OCI-LY7 (cell line): ENCODE data around the gene VPS4A. TPM values are rescaled to one million over a fixed set of nuclear protein-coding genes. Genes with fewer than 3 reads are reported as not detected.

ENCODE experiments used
- BruUV-seq: library from RNA; stranded (reverse); fragments of 400-500 nt; replicated peaks from 2 replicates; lab custom pipeline; 2021; lab: Mats Ljungman, UMichigan
- CTCF ChIA-PET: fragments of 300-600 bp; sonication (Branson Sonifier 250); formaldehyde crosslinking; loops from one replicate; lab custom pipeline; 2022; ENCODE audit warnings: antibody characterized with exemption; ENCODE audit not compliant: unreplicated experiment; lab: Charles Lee
- POLR2A ChIA-PET: fragments of 300-600 bp; sonication (Branson Sonifier 250); formaldehyde crosslinking; loops from one replicate; lab custom pipeline; 2022; ENCODE audit warnings: antibody characterized with exemption; lab: Charles Lee
- DNase-seq: peaks from one replicate; pipeline ENCODE4 v3.0.0-alpha.2; 2015; ENCODE audit warnings: low spot score
- H2AFZ ChIP-seq: fragments of 200-600 bp; sonication (generic), shearing (Covaris generic); 2 replicates; pipeline ENCODE4 v1.6.1; 2014; ENCODE audit warnings: mild to moderate bottlenecking, antibody characterized with exemption, low read length, moderate library complexity
- H3K27ac ChIP-seq: fragments of 200-600 bp; sonication (generic); 2 replicates; pipeline ENCODE4 v1.5.1; 2014; ENCODE audit warnings: mixed run types, low read depth, mild to moderate bottlenecking, moderate library complexity, low read length, inconsistent platforms; ENCODE audit not compliant: poor library complexity, severe bottlenecking
- H3K36me3 ChIP-seq: fragments of 200-600 bp; sonication (generic); 2 replicates; pipeline ENCODE4 v1.6.1; 2014; ENCODE audit warnings: mild to moderate bottlenecking, antibody characterized with exemption, low read length, moderate library complexity, mixed read lengths; ENCODE audit not compliant: insufficient read depth
- H3K4me1 ChIP-seq: fragments of 200-600 bp; sonication (generic); 2 replicates; pipeline ENCODE4 v1.5.1; 2014; ENCODE audit warnings: mild to moderate bottlenecking, low read length; ENCODE audit not compliant: insufficient read depth, poor library complexity, severe bottlenecking
- H3K4me2 ChIP-seq: fragments of 200-600 bp; sonication (generic); 2 replicates; pipeline ENCODE4 v1.6.1; 2014; ENCODE audit warnings: mild to moderate bottlenecking, low read length
- H3K4me3 ChIP-seq: fragments of 200-600 bp; sonication (generic); 2 replicates; pipeline ENCODE4 v1.5.1; 2014; ENCODE audit warnings: mild to moderate bottlenecking, low read depth, low read length; ENCODE audit not compliant: poor library complexity, severe bottlenecking
- H3K79me2 ChIP-seq: fragments of 200-600 bp; sonication (generic); 2 replicates; pipeline ENCODE4 v1.6.1; 2016; ENCODE audit warnings: low read depth, mild to moderate bottlenecking, low read length, moderate library complexity, mixed read lengths; ENCODE audit not compliant: insufficient read depth
- H3K9me2 ChIP-seq: fragments of 200-600 bp; sonication (generic); 2 replicates; pipeline ENCODE4 v1.6.1; 2016; ENCODE audit warnings: mild to moderate bottlenecking, low read length, mixed read lengths; ENCODE audit not compliant: insufficient read depth
- H3K9me3 ChIP-seq: fragments of 200-600 bp; sonication (generic); 2 replicates; pipeline ENCODE4 v1.6.1; 2014; ENCODE audit warnings: mild to moderate bottlenecking, mixed run types, low read length, mixed read lengths
- H4K20me1 ChIP-seq: fragments of 200-600 bp; sonication (generic); 2 replicates; pipeline ENCODE4 v1.6.1; 2014; ENCODE audit warnings: mild to moderate bottlenecking, antibody characterized with exemption, low read length, moderate library complexity, mixed read lengths; ENCODE audit not compliant: insufficient read depth
- EZH2phosphoT487 ChIP-seq: fragments of 200-600 bp; sonication (generic); IDR thresholded peaks from 2 replicates; pipeline ENCODE4 v1.6.1; 2018; ENCODE audit warnings: low read depth, borderline replicate concordance, mild to moderate bottlenecking, mixed run types, antibody characterized with exemption, low read length, moderate library complexity, mixed read lengths
- intact Hi-C: fragments of 100-400 bp; cut with micrococcal nuclease; formaldehyde crosslinking; loops from one replicate; pipeline ENCODE4 v1.10.0; 2022; ENCODE audit not compliant: unreplicated experiment
- total RNA-seq, 2 experiments: library from RNA; depleted of rRNA in 1 of 2; stranded (reverse); fragments of >200 nt in 1 of 2; shearing (Covaris generic) in 1 of 2; gene quantifications; 2 replicates each; pipeline ENCODE4 v1.2.3, GENCODE V29; 2014 to 2022
- TF ChIP-seq, protein P1 (sequence below): fragments of 200-600 bp; sonication (generic); conservative IDR thresholded peaks from 2 replicates; pipeline ENCODE4 v1.5.1; 2014; ENCODE audit warnings: mild to moderate bottlenecking, antibody characterized with exemption, low read length, moderate library complexity, mixed read lengths

VPS4A gene
- total RNA-seq, 2 experiments from 2014 or later: 33.3 to 33.7 TPM

GRCh38 chr16:69366431-69366830 lies 55.3 kb downstream of the VPS4A start:
- CTCF ChIA-PET: no interaction called here
- no peak overlapping the region for H3K4me3 ChIP-seq
- POLR2A ChIA-PET: no interaction called here
- H3K36me3 ChIP-seq: peaks cover 99% of the 10 kb centered on the region
- DNase-seq: no peak
- H4K20me1 ChIP-seq: no peaks in the 10 kb centered on the region
- no peak overlapping the region for H3K4me2 ChIP-seq
- peaks cover 20% of the 10 kb centered on the region for H3K4me1 ChIP-seq
- peaks cover 11% of the 10 kb centered on the region; the same call in 1 of the 2 replicates for H3K79me2 ChIP-seq
- 0 out of 2 replicates have a peak, but pooled peaks cover 3% of the 10 kb centered on the region for H3K9me3 ChIP-seq
- BruUV-seq: no TSS peak
- no peaks in the 10 kb centered on the region for H3K9me2 ChIP-seq
- no peak overlapping the region for H3K27ac ChIP-seq
- H2AFZ ChIP-seq: no peak overlapping the region
- intact Hi-C loops: no loop called here
- TF ChIP-seq, protein P1, sequence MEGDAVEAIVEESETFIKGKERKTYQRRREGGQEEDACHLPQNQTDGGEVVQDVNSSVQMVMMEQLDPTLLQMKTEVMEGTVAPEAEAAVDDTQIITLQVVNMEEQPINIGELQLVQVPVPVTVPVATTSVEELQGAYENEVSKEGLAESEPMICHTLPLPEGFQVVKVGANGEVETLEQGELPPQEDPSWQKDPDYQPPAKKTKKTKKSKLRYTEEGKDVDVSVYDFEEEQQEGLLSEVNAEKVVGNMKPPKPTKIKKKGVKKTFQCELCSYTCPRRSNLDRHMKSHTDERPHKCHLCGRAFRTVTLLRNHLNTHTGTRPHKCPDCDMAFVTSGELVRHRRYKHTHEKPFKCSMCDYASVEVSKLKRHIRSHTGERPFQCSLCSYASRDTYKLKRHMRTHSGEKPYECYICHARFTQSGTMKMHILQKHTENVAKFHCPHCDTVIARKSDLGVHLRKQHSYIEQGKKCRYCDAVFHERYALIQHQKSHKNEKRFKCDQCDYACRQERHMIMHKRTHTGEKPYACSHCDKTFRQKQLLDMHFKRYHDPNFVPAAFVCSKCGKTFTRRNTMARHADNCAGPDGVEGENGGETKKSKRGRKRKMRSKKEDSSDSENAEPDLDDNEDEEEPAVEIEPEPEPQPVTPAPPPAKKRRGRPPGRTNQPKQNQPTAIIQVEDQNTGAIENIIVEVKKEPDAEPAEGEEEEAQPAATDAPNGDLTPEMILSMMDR: no peak
- no peak for TF ChIP-seq EZH2phosphoT487

GRCh38 chr16:69367980-69368379 lies 56.8 kb downstream of the VPS4A start:
- BruUV-seq: no TSS peak

GRCh38 chr16:69368866-69369265 lies 57.7 kb downstream of the VPS4A start:
- DNase-seq: no peak
- Histone ChIP-seq H2AFZ (no peak overlapping the region), H3K79me2 (peaks cover 31% of the 10 kb centered on the region; the same call in 1 of the 2 replicates), H4K20me1 (no peaks in the 10 kb centered on the region), H3K27ac (no peak overlapping the region), H3K4me2 (no peak overlapping the region), H3K4me3 (no peak overlapping the region), H3K9me2 (no peaks in the 10 kb centered on the region), H3K9me3 (0 out of 2 replicates have a peak, but pooled peaks cover 3% of the 10 kb centered on the region), H3K36me3 (peaks cover 99% of the 10 kb centered on the region), H3K4me1 (peaks cover 45% of the 10 kb centered on the region)
- BruUV-seq: no TSS peak
- POLR2A ChIA-PET: no interaction called here
- CTCF ChIA-PET: no interaction called here
- intact Hi-C loops: no loop called here
- no peak for TF ChIP-seq EZH2phosphoT487
- TF ChIP-seq, protein P1: no peak

More at GRCh38 chr16:69367980-69368379, 56.8 kb downstream of the VPS4A start:
- Histone ChIP-seq H3K27ac (no peak overlapping the region), H3K4me3 (no peak overlapping the region), H2AFZ (no peak overlapping the region), H3K4me1 (peaks cover 36% of the 10 kb centered on the region), H4K20me1 (no peaks in the 10 kb centered on the region), H3K9me3 (0 out of 2 replicates have a peak, but pooled peaks cover 3% of the 10 kb centered on the region), H3K4me2 (no peak overlapping the region), H3K36me3 (peaks cover 100% of the 10 kb centered on the region), H3K9me2 (no peaks in the 10 kb centered on the region), H3K79me2 (peaks cover 22% of the 10 kb centered on the region; the same call in 1 of the 2 replicates)
- TF ChIP-seq, protein P1: no peak
- TF ChIP-seq EZH2phosphoT487: no peak
- DNase-seq: no peak
- ChIA-PET POLR2A (no interaction called here), CTCF (no interaction called here)
- intact Hi-C loops: no loop called here
